H1 (cell line): ENCODE results near the gene RBAK. TPM values are rescaled to one million over a fixed set of nuclear protein-coding genes. Genes with fewer than 3 reads are reported as not detected.
"Not testable (repeated sequence)": the region's sequence is repeated elsewhere in the genome, so short reads cannot be mapped to it uniquely, and the experiment has no call there.

Experiments
- CTCF ChIA-PET: fragments of 300-600 bp; sonication (Branson Sonifier 250); formaldehyde crosslinking; loops from one replicate; lab custom pipeline; 2021; ENCODE audit not compliant: partially characterized antibody; lab: Charles Lee
- POLR2A ChIA-PET: fragments of 300-600 bp; sonication (Branson Sonifier 250); formaldehyde crosslinking; loops from one replicate; lab custom pipeline; 2021; ENCODE audit warnings: inconsistent platforms; ENCODE audit not compliant: partially characterized antibody; lab: Charles Lee
- DNase-seq, 2 experiments: peaks; one replicate each; pipeline versions ENCODE4 v3.0.0 to v3.0.0-alpha.2; 2010 to 2022; ENCODE audit warnings: low spot score in 2 of 2, low read depth in 1 of 2, mixed read lengths in 1 of 2
- FAIRE-seq: peaks from 2 replicates; lab custom pipeline; 2011; peaks lifted over from hg19 to GRCh38; lab: Jason Lieb, UNC
- H2AFZ ChIP-seq: 2 replicates; pipeline ENCODE4 v1.8.1; 2012; ENCODE audit warnings: low read length, inconsistent platforms
- H2AK5ac ChIP-seq: 2 replicates; pipeline ENCODE4 v1.6.1; 2013; ENCODE audit warnings: low read depth, low read length
- H2BK120ac ChIP-seq: replicated peaks from 2 replicates; pipeline ENCODE3; 2013; ENCODE audit warnings: low read depth, low read length, inconsistent platforms
- H2BK12ac ChIP-seq: 2 replicates; pipeline ENCODE4 v1.6.1; 2013; ENCODE audit warnings: low read depth, low read length
- H2BK15ac ChIP-seq: 2 replicates; pipeline ENCODE4 v1.6.1; 2013; ENCODE audit warnings: low read length
- H2BK20ac ChIP-seq: 2 replicates; pipeline ENCODE4 v1.6.1; 2013; ENCODE audit warnings: low read length
- H2BK5ac ChIP-seq: 2 replicates; pipeline ENCODE4 v1.6.1; 2013; ENCODE audit warnings: low read depth, low read length
- H3K14ac ChIP-seq: 2 replicates; pipeline ENCODE4 v1.6.1; 2013; ENCODE audit warnings: inconsistent platforms; ENCODE audit not compliant: insufficient read length
- H3K18ac ChIP-seq: 2 replicates; pipeline ENCODE4 v1.6.1; 2013; ENCODE audit warnings: low read length; ENCODE audit errors: extremely low read depth
- H3K23ac ChIP-seq: 2 replicates; pipeline ENCODE4 v1.6.1; 2013; ENCODE audit warnings: inconsistent platforms; ENCODE audit not compliant: insufficient read length
- H3K23me2 ChIP-seq: 2 replicates; pipeline ENCODE4 v1.6.1; 2013; ENCODE audit warnings: low read depth, low read length
- H3K27ac ChIP-seq: 2 replicates; pipeline ENCODE4 v1.6.1; 2011; ENCODE audit warnings: low read depth, low read length, inconsistent platforms
- H3K27me3 ChIP-seq, 4 experiments: replicated peaks in 1 of 4; 1 replicate in 1 of 4; 2 replicates in 3 of 4; pipeline versions ENCODE4 v1.6.1 to v1.8.1; 2011 to 2013; ENCODE audit warnings: low read length in 3 of 4, mild to moderate bottlenecking in 3 of 4, inconsistent platforms in 2 of 4, mixed read lengths in 2 of 4, moderate library complexity in 1 of 4; ENCODE audit not compliant: control insufficient read depth in 3 of 4, insufficient read depth in 3 of 4; ENCODE audit errors: extremely low read depth in 1 of 4
- H3K36me3 ChIP-seq, 4 experiments: 2 replicates each; pipeline versions ENCODE4 v1.6.1 to v1.8.1; 2011 to 2013; ENCODE audit warnings: mild to moderate bottlenecking in 4 of 4, low read length in 3 of 4, moderate library complexity in 2 of 4, control low read depth in 1 of 4, inconsistent platforms in 1 of 4; ENCODE audit not compliant: insufficient read depth in 4 of 4, control insufficient read depth in 2 of 4
- H3K4ac ChIP-seq: replicated peaks from 2 replicates; pipeline ENCODE3; 2013; ENCODE audit warnings: low read length, low read depth, mixed read lengths, inconsistent platforms; ENCODE audit not compliant: insufficient read length
- H3K4me1 ChIP-seq, 4 experiments: replicated peaks in 1 of 4; 1 replicate in 1 of 4; 2 replicates in 3 of 4; pipeline versions ENCODE4 v1.6.1 to v1.8.1; 2011 to 2013; ENCODE audit warnings: low read length in 3 of 4, inconsistent platforms in 2 of 4, mixed read lengths in 1 of 4; ENCODE audit not compliant: insufficient read depth in 4 of 4, control insufficient read depth in 3 of 4
- H3K4me2 ChIP-seq, 2 experiments: 2 replicates each; pipeline versions ENCODE4 v1.6.1 to v1.8.1; 2011 to 2013; ENCODE audit warnings: low read depth in 2 of 2, low read length in 2 of 2, control low read depth in 1 of 2, inconsistent platforms in 1 of 2, mild to moderate bottlenecking in 1 of 2; ENCODE audit not compliant: insufficient read depth in 1 of 2
- H3K4me3 ChIP-seq, 4 experiments: fragments of 200-600, 300-600 bp in 1 of 4; sonication (generic), shearing (Covaris generic), sonication (Bioruptor Twin) in 1 of 4; 2 replicates each; pipeline versions ENCODE4 v1.5.1 to v1.8.1; 2011 to 2016; ENCODE audit warnings: low read length in 4 of 4, low read depth in 3 of 4, control low read depth in 2 of 4, inconsistent platforms in 2 of 4, mild to moderate bottlenecking in 2 of 4, mixed read lengths in 1 of 4, moderate library complexity in 1 of 4; ENCODE audit not compliant: insufficient read depth in 2 of 4; ENCODE audit errors: extremely low read depth in 1 of 4
- H3K56ac ChIP-seq: replicated peaks from 2 replicates; pipeline ENCODE3; 2013; ENCODE audit warnings: low read depth, mild to moderate bottlenecking, mixed read lengths, low read length, inconsistent platforms; ENCODE audit not compliant: insufficient read length
- H3K79me1 ChIP-seq: 2 replicates; pipeline ENCODE4 v1.6.1; 2013; ENCODE audit warnings: low read depth, low read length, control low read depth
- H3K79me2 ChIP-seq, 2 experiments: 2 replicates each; pipeline versions ENCODE4 v1.6.1 to v1.8.1; 2012 to 2013; ENCODE audit warnings: low read length in 2 of 2, mild to moderate bottlenecking in 2 of 2, inconsistent platforms in 1 of 2; ENCODE audit not compliant: insufficient read depth in 2 of 2, control insufficient read depth in 1 of 2
- H3K9ac ChIP-seq, 4 experiments: replicated peaks in 1 of 4; 1 replicate in 1 of 4; 2 replicates in 3 of 4; pipeline versions ENCODE4 v1.6.1 to v1.8.1; 2011 to 2013; ENCODE audit warnings: low read depth in 3 of 4, low read length in 3 of 4, control low read depth in 2 of 4, mild to moderate bottlenecking in 2 of 4, moderate library complexity in 2 of 4, inconsistent platforms in 1 of 4; ENCODE audit errors: extremely low read depth in 1 of 4
- H3K9me3 ChIP-seq, 2 experiments: 2 replicates each; pipeline versions ENCODE4 v1.6.1 to v1.8.1; 2012 to 2013; ENCODE audit warnings: mild to moderate bottlenecking in 2 of 2, moderate library complexity in 2 of 2, control low read depth in 1 of 2, inconsistent platforms in 1 of 2, low read depth in 1 of 2, low read length in 1 of 2, mixed read lengths in 1 of 2; ENCODE audit not compliant: insufficient read depth in 2 of 2
- H4K20me1 ChIP-seq, 2 experiments: replicated peaks in 1 of 2; 2 replicates each; pipeline versions ENCODE3 to v1.8.1; 2011 to 2013; ENCODE audit warnings: inconsistent platforms in 2 of 2, low read length in 2 of 2, mild to moderate bottlenecking in 1 of 2; ENCODE audit not compliant: insufficient read depth in 2 of 2, control insufficient read depth in 1 of 2
- H4K5ac ChIP-seq: 2 replicates; pipeline ENCODE4 v1.6.1; 2013; ENCODE audit warnings: low read length, low read depth, mixed read lengths, inconsistent platforms; ENCODE audit not compliant: insufficient read length
- H4K8ac ChIP-seq: 2 replicates; pipeline ENCODE4 v1.8.0; 2013; ENCODE audit warnings: mild to moderate bottlenecking, moderate library complexity, low read length, inconsistent platforms; ENCODE audit not compliant: insufficient read depth; ENCODE audit errors: extremely low read depth
- H4K91ac ChIP-seq: replicated peaks from 2 replicates; pipeline ENCODE3; 2013; ENCODE audit warnings: low read length, mixed read lengths, inconsistent platforms; ENCODE audit not compliant: insufficient read length
- ASH2L ChIP-seq: fragments of 200-600, 300-600 bp; sonication (generic); IDR thresholded peaks from one replicate; pipeline ENCODE4 v1.7.1; 2017; ENCODE audit warnings: low read length
- CTCF ChIP-seq, 3 experiments: IDR thresholded peaks; 1 replicate in 2 of 3; 2 replicates in 1 of 3; pipeline versions ENCODE4 v1.5.1 to v1.6.1; 2011; ENCODE audit warnings: low read length in 3 of 3, mild to moderate bottlenecking in 3 of 3, inconsistent platforms in 2 of 3, low read depth in 1 of 3, moderate library complexity in 1 of 3; ENCODE audit not compliant: insufficient read depth in 1 of 3; ENCODE audit errors: control extremely low read depth in 1 of 3
- KDM5A ChIP-seq: fragments of 200-600 bp; IDR thresholded peaks from 2 replicates; pipeline ENCODE4 v1.7.1; 2012; ENCODE audit warnings: mild to moderate bottlenecking, low read length, inconsistent platforms, mixed read lengths
- NRF1 ChIP-seq: IDR thresholded peaks from 2 replicates; pipeline ENCODE4 v1.6.1; 2011; ENCODE audit warnings: mild to moderate bottlenecking, low read depth, low read length, improper control_type of control experiment
- RAD21 ChIP-seq, 2 experiments: IDR thresholded peaks in 1 of 2; conservative IDR thresholded peaks in 1 of 2; 2 replicates each; pipeline ENCODE4 v1.6.1; 2011; ENCODE audit warnings: low read depth in 2 of 2, low read length in 2 of 2, improper control_type of control experiment in 1 of 2, inconsistent platforms in 1 of 2, mild to moderate bottlenecking in 1 of 2, moderate library complexity in 1 of 2
- RXRA ChIP-seq: IDR thresholded peaks from 2 replicates; pipeline ENCODE4 v1.6.1; 2011; ENCODE audit warnings: low read depth, mild to moderate bottlenecking, low read length, moderate library complexity; ENCODE audit not compliant: insufficient read depth
- TCF12 ChIP-seq: IDR thresholded peaks from 2 replicates; pipeline ENCODE4 v1.6.1; 2011; ENCODE audit warnings: low read depth, mild to moderate bottlenecking, low read length
- YY1 ChIP-seq: IDR thresholded peaks from 2 replicates; pipeline ENCODE4 v1.6.1; 2011; ENCODE audit warnings: low read depth, mild to moderate bottlenecking, low read length
- WGBS, 2 experiments: shearing (Covaris generic) in 1 of 2; methylation state at CpG; one replicate each; pipeline versions ENCODE4 v1.1.6 to v1.1.7; 2013 to 2015; ENCODE audit warnings: low lambda C conversion rate in 2 of 2, mixed read lengths in 2 of 2, inconsistent platforms in 1 of 2, low coverage in 1 of 2, missing lambda C conversion rate in 1 of 2; ENCODE audit not compliant: insufficient replicate concordance in 2 of 2, insufficient coverage in 1 of 2, insufficient read length in 1 of 2; ENCODE audit errors: extremely low coverage in 1 of 2, missing lambda C conversion rate in 1 of 2; 5-methylcytosine and 5-hydroxymethylcytosine counted together
- polyA plus RNA-seq, 7 experiments: library from polyadenylated mRNA; depleted of rRNA in 3 of 7; stranded (reverse) in 5 of 7; unstranded in 2 of 7; fragments of >200 nt in 5 of 7; fragments of 200-250 nt in 2 of 7; gene quantifications; 1 replicate in 5 of 7; 2 replicates in 1 of 7; 4 replicates in 1 of 7; pipeline versions ENCODE4 v1.2.1 to v1.2.3, GENCODE V29; 2011 to 2013; ENCODE audit warnings: missing spikeins in 2 of 7, mixed read lengths in 2 of 7
- total RNA-seq: library from RNA; stranded (reverse); fragmentation: NEBNext Ultra II Directional; extraction: Animal tissue kit (Norgen Biotek cat#: 25700); gene quantifications from 2 replicates; pipeline ENCODE4 v1.2.1, GENCODE V29; 2021

Gene RBAK
- total and polyA plus RNA-seq, 2 of the 8 experiments (the other 6 are each of a cell fraction or from before 2014, with no cell fraction given): 1.9 to 18.2 TPM

- TF ChIP-seq CTCF (IDR thresholded peaks at IDR 0.05; ENCODE audit: control extremely low read depth in 1 of 3, insufficient read depth in 1 of 3, low read depth in 1 of 3, low read length in 3 of 3) (no peak), ASH2L (no peak), RXRA (no peak), YY1 (no peak), TCF12 (no peak), NRF1 (no peak), RAD21 (IDR thresholded peaks at IDR 0.05 in 1 of 2, conservative IDR thresholded peaks at IDR 0.05 in 1 of 2; ENCODE audit: low read depth in 2 of 2, low read length in 2 of 2) (no peak), KDM5A (no peak)
These were observed 24.5 kb downstream of the RBAK start (continued) for GRCh38 chr7:5070206-5070605.

DNA sequence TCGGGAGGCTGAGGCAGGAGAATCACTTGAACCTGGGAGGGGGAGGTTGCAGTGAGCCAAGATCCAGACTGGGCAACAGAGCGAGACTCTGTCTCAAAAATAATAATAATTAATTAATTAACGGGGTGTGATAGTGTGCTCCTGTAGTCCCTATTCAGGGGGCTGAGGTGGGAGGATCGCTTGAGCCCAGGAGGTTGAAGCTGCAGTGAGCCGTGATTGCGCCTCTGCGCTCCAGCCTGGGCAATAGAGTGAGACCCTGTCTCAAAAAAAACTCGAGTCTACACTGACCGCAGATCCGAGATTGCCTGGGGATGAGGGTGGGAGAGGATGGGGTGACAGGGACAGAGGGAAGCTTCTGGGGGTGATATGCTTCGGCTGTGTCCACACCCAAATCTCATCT is 29.5 kb downstream of the RBAK start:
- H3K4me2 ChIP-seq, H3K36me3 ChIP-seq, H3K14ac ChIP-seq, H2BK12ac ChIP-seq, H2AFZ ChIP-seq, H2AK5ac ChIP-seq, H3K23ac ChIP-seq, H3K4me3 ChIP-seq, H4K5ac ChIP-seq, H2BK15ac ChIP-seq, H3K23me2 ChIP-seq, H3K18ac ChIP-seq, DNase-seq, H3K27ac ChIP-seq, H3K79me1 ChIP-seq, H2BK20ac ChIP-seq, POLR2A ChIA-PET, H4K91ac ChIP-seq, H2BK5ac ChIP-seq, H3K4ac ChIP-seq, H3K9ac ChIP-seq, FAIRE-seq, H3K4me1 ChIP-seq, H3K56ac ChIP-seq, H3K79me2 ChIP-seq, H3K27me3 ChIP-seq, H2BK120ac ChIP-seq, H4K8ac ChIP-seq, H4K20me1 ChIP-seq: not testable (repeated sequence)
- peaks cover 12 to 36% of the 10 kb centered on the region in 2 experiments for H3K9me3 ChIP-seq
- WGBS, 2 experiments: 87% methylated on average over 11 of the region's 11 CpGs; no CpG with 5 or more reads in 1 of the 2 experiments
- CTCF ChIA-PET: interaction anchor here (0.8 to 1.3 kb wide), 3 partner anchors 12 to 172 kb away, joined by 3 to 5 read pairs (median 4); no protein-coding TSS in a partner anchor
